Effector memory CD8-positive, alpha-beta T cell (primary cell): ENCODE results near the gene DYNC1LI2.

ENCODE experiments used
- ATAC-seq: fragments of 150-1000 bp; cut with Tn5 transposase; replicated peaks from 2 replicates; pipeline ENCODE4 v1.10.0; 2021; ENCODE audit warnings: mild to moderate bottlenecking, moderate library complexity
- DNase-seq, 3 experiments: peaks; one replicate each; pipeline ENCODE4 v3.0.0; 2021
- H3K27ac Mint-ChIP-seq, 2 donors: one replicate each; pipeline ENCODE4 v1.8.0; 2022; ENCODE audit warnings: mild to moderate bottlenecking in 2 of 2, mixed read lengths in 2 of 2, moderate library complexity in 2 of 2
- H3K27me3 Mint-ChIP-seq, 2 donors: one replicate each; pipeline ENCODE4 v1.8.0; 2022; ENCODE audit warnings: mixed read lengths in 2 of 2
- H3K36me3 Mint-ChIP-seq: one replicate; pipeline ENCODE4 v1.8.0; 2022; ENCODE audit warnings: mild to moderate bottlenecking, moderate library complexity, mixed read lengths; ENCODE audit not compliant: insufficient read depth
- H3K4me1 Mint-ChIP-seq, 2 donors: one replicate each; pipeline ENCODE4 v1.8.0; 2022; ENCODE audit warnings: low read depth in 2 of 2, mixed read lengths in 2 of 2
- H3K4me3 Mint-ChIP-seq, 2 donors: one replicate each; pipeline ENCODE4 v1.8.0; 2022; ENCODE audit warnings: mild to moderate bottlenecking in 2 of 2, mixed read lengths in 2 of 2, moderate library complexity in 2 of 2
- H3K9me3 Mint-ChIP-seq, 2 donors: one replicate each; pipeline ENCODE4 v1.8.0; 2022; ENCODE audit warnings: mixed read lengths in 2 of 2

The DYNC1LI2 gene

GRCh38 chr16:66720766-66721165 lies 30.6 kb downstream of the DYNC1LI2 start:
- DNase-seq (no peak), ATAC-seq (no peak)
- Mint-ChIP-seq H3K36me3 (peaks cover 50% of the 10 kb centered on the region), H3K4me3 (no peak overlapping the region), H3K4me1 (peaks cover 0 to 3% of the 10 kb centered on the region in 2 donors), H3K27ac (peak overlapping the region in 1 of 2 donors; percentile 35), H3K27me3 (no peaks in the 10 kb centered on the region), H3K9me3 (no peaks in the 10 kb centered on the region)

- ATAC-seq: no peak
- no peaks in the 10 kb centered on the region for H3K27me3 Mint-ChIP-seq
- peaks cover 0 to 3% of the 10 kb centered on the region in 2 donors for H3K4me1 Mint-ChIP-seq
- H3K9me3 Mint-ChIP-seq: no peaks in the 10 kb centered on the region
- H3K4me3 Mint-ChIP-seq: no peak overlapping the region
- no peak for DNase-seq
- H3K27ac Mint-ChIP-seq: no peak overlapping the region
- H3K36me3 Mint-ChIP-seq: peaks cover 35% of the 10 kb centered on the region
Measured at GRCh38 chr16:66719246-66719645, 32.2 kb downstream of the DYNC1LI2 start.

GRCh38 chr16:66717776-66718175 lies 33.6 kb downstream of the DYNC1LI2 start:
- peaks cover 0 to 3% of the 10 kb centered on the region in 2 donors for H3K4me1 Mint-ChIP-seq
- no peaks in the 10 kb centered on the region for H3K9me3 Mint-ChIP-seq
- peaks cover 0 to 2% of the 10 kb centered on the region in 2 donors for H3K27me3 Mint-ChIP-seq
- ATAC-seq (no peak), DNase-seq (no peak)
- no peak overlapping the region for H3K4me3 Mint-ChIP-seq
- peaks cover 20% of the 10 kb centered on the region for H3K36me3 Mint-ChIP-seq
- H3K27ac Mint-ChIP-seq: no peak overlapping the region

GRCh38 chr16:66717112-66717675 lies 34.2 kb downstream of the DYNC1LI2 start:
- Mint-ChIP-seq H3K9me3 (no peaks in the 10 kb centered on the region), H3K4me1 (peaks cover 0 to 5% of the 10 kb centered on the region in 2 donors), H3K27me3 (peaks cover 0 to 8% of the 10 kb centered on the region in 2 donors), H3K4me3 (no peak overlapping the region), H3K36me3 (peaks cover 14% of the 10 kb centered on the region), H3K27ac (no peak overlapping the region)
- no peak for ATAC-seq
- no peak for DNase-seq

GRCh38 chr16:66714654-66715307 lies 36.6 kb downstream of the DYNC1LI2 start:
- peaks cover 0 to 5% of the 10 kb centered on the region in 2 donors for H3K4me1 Mint-ChIP-seq
- ATAC-seq (no peak), DNase-seq (no peak)
- no peak overlapping the region for H3K4me3 Mint-ChIP-seq
- peaks cover 3% of the 10 kb centered on the region for H3K36me3 Mint-ChIP-seq
- H3K27me3 Mint-ChIP-seq: peaks cover 7 to 9% of the 10 kb centered on the region in 2 donors
- no peaks in the 10 kb centered on the region for H3K9me3 Mint-ChIP-seq
- no peak overlapping the region for H3K27ac Mint-ChIP-seq

GRCh38 chr16:66714062-66714461 lies 37.3 kb downstream of the DYNC1LI2 start:
- H3K27ac Mint-ChIP-seq: no peak overlapping the region
- no peaks in the 10 kb centered on the region for H3K36me3 Mint-ChIP-seq
- ATAC-seq: no peak
- H3K4me3 Mint-ChIP-seq: no peak overlapping the region
- no peaks in the 10 kb centered on the region for H3K9me3 Mint-ChIP-seq
- H3K4me1 Mint-ChIP-seq: peaks cover 0 to 5% of the 10 kb centered on the region in 2 donors
- no peak for DNase-seq
- H3K27me3 Mint-ChIP-seq: peaks cover 7 to 15% of the 10 kb centered on the region in 2 donors

GRCh38 chr16:66713076-66713475 lies 38.3 kb downstream of the DYNC1LI2 start:
- peaks cover 7 to 21% of the 10 kb centered on the region in 2 donors for H3K27me3 Mint-ChIP-seq
- ATAC-seq: no peak
- no peaks in the 10 kb centered on the region for H3K9me3 Mint-ChIP-seq
- no peaks in the 10 kb centered on the region for H3K36me3 Mint-ChIP-seq
- DNase-seq: no peak
- H3K4me3 Mint-ChIP-seq: no peak overlapping the region
- peak overlapping the region in 1 of 2 donors; percentile 11 for H3K27ac Mint-ChIP-seq
- H3K4me1 Mint-ChIP-seq: peaks cover 0 to 5% of the 10 kb centered on the region in 2 donors

- Mint-ChIP-seq H3K4me1 (peaks cover 0 to 5% of the 10 kb centered on the region in 2 donors), H3K27me3 (peaks cover 10 to 26% of the 10 kb centered on the region in 2 donors), H3K36me3 (no peaks in the 10 kb centered on the region), H3K9me3 (no peaks in the 10 kb centered on the region), H3K27ac (peak overlapping the region in 1 of 2 donors; percentile 11), H3K4me3 (no peak overlapping the region)
- ATAC-seq (no peak), DNase-seq (no peak)
Measured at GRCh38 chr16:66712512-66712911, 38.9 kb downstream of the DYNC1LI2 start.

GRCh38 chr16:66711581-66711980 lies 39.8 kb downstream of the DYNC1LI2 start:
- H3K27ac Mint-ChIP-seq: no peak overlapping the region
- H3K4me1 Mint-ChIP-seq: peaks cover 0 to 2% of the 10 kb centered on the region in 2 donors
- ATAC-seq (no peak), DNase-seq (no peak)
- no peaks in the 10 kb centered on the region for H3K36me3 Mint-ChIP-seq
- H3K9me3 Mint-ChIP-seq: no peaks in the 10 kb centered on the region
- peaks cover 13 to 31% of the 10 kb centered on the region in 2 donors for H3K27me3 Mint-ChIP-seq
- H3K4me3 Mint-ChIP-seq: no peak overlapping the region

- Mint-ChIP-seq H3K9me3 (no peaks in the 10 kb centered on the region), H3K4me1 (no peaks in the 10 kb centered on the region), H3K4me3 (no peak overlapping the region), H3K36me3 (no peaks in the 10 kb centered on the region), H3K27me3 (peaks cover 13 to 44% of the 10 kb centered on the region in 2 donors), H3K27ac (no peak overlapping the region)
- no peak for DNase-seq
- no peak for ATAC-seq
Measured at GRCh38 chr16:66706506-66706880, 44.9 kb downstream of the DYNC1LI2 start.

- Mint-ChIP-seq H3K36me3 (no peaks in the 10 kb centered on the region), H3K27me3 (peaks cover 13 to 44% of the 10 kb centered on the region in 2 donors), H3K4me3 (no peak overlapping the region), H3K27ac (no peak overlapping the region), H3K9me3 (no peaks in the 10 kb centered on the region), H3K4me1 (no peaks in the 10 kb centered on the region)
- DNase-seq (no peak), ATAC-seq (no peak)
Measured at GRCh38 chr16:66705790-66706505, 45.5 kb downstream of the DYNC1LI2 start.

- no peaks in the 10 kb centered on the region for H3K36me3 Mint-ChIP-seq
- no peak for DNase-seq
- no peak for ATAC-seq
- no peaks in the 10 kb centered on the region for H3K4me1 Mint-ChIP-seq
- H3K9me3 Mint-ChIP-seq: no peaks in the 10 kb centered on the region
- no peak overlapping the region for H3K4me3 Mint-ChIP-seq
- no peak overlapping the region for H3K27ac Mint-ChIP-seq
- peaks cover 11 to 48% of the 10 kb centered on the region in 2 donors for H3K27me3 Mint-ChIP-seq
Measured at GRCh38 chr16:66703406-66704215, 47.8 kb downstream of the DYNC1LI2 start.

GRCh38 chr16:66701516-66701915 lies 49.9 kb downstream of the DYNC1LI2 start:
- no peak for ATAC-seq
- Mint-ChIP-seq H3K27ac (no peak overlapping the region), H3K36me3 (peaks cover 6% of the 10 kb centered on the region), H3K9me3 (no peaks in the 10 kb centered on the region), H3K4me1 (peaks cover 0 to 3% of the 10 kb centered on the region in 2 donors), H3K27me3 (peaks cover 5 to 44% of the 10 kb centered on the region in 2 donors), H3K4me3 (no peak overlapping the region)
- DNase-seq: no peak
